ENCODE measurements around the gene TIMM44. TPM values are rescaled to one million over a fixed set of nuclear protein-coding genes. Genes with fewer than 3 reads are reported as not detected.

TIMM44 gene
- total RNA-seq, 1 donor from 2014 or later, result 89.1 TPM

DNA sequence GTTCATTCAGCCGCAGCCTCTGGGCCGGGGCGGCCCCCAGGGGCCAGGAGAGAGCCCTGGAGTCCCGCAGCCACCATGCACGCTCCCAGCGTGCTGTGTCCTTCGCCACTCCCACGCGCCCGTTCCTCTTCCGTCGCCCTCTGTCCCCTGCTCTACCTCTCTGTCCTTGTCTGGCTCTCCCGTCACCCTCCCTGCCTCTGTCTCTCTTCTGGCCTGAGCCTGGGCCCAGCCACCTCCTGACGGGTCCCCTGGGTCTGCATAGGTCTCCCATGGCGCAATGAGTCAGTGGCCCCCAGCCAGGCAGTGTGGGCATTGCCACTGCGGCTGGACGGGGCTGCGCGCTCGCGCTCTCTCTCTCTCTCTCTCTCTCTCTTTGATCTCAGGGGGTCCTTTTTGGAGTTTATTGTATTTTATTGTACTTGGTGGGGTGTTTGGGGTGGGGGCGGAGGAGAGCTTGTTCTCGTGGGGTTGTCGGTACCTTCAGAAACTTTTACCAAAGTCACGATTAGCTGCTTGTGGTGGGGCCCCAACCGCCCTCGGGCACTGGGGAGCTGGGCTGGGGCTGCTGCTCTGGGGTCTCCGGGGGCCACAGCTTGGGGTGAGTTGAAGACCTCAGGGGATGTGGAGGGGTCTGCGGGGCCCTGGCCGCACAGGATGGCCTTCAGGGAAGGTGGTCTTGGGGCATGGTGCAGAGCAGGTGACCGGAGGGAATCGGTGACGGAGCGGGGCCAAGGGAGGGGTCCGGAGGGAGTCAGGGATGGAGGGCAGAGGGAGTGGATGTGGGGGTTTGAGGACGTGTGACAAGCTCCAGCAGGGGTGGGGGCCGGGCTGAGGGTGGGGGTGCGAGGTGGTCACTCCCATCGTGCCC is 30.5 kb downstream of the TIMM44 start:
- H3K27ac ChIP-seq (replicated peaks), result no peak overlapping the region
- peaks cover 39% of the 10 kb centered on the region for H3K27me3 ChIP-seq (ENCODE audit: low read depth)
- DNase-seq, result no peak
- TF ChIP-seq, protein P1, sequence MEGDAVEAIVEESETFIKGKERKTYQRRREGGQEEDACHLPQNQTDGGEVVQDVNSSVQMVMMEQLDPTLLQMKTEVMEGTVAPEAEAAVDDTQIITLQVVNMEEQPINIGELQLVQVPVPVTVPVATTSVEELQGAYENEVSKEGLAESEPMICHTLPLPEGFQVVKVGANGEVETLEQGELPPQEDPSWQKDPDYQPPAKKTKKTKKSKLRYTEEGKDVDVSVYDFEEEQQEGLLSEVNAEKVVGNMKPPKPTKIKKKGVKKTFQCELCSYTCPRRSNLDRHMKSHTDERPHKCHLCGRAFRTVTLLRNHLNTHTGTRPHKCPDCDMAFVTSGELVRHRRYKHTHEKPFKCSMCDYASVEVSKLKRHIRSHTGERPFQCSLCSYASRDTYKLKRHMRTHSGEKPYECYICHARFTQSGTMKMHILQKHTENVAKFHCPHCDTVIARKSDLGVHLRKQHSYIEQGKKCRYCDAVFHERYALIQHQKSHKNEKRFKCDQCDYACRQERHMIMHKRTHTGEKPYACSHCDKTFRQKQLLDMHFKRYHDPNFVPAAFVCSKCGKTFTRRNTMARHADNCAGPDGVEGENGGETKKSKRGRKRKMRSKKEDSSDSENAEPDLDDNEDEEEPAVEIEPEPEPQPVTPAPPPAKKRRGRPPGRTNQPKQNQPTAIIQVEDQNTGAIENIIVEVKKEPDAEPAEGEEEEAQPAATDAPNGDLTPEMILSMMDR (IDR thresholded peaks at IDR 0.05; ENCODE audit: borderline replicate concordance), result no peak
- no peaks in the 10 kb centered on the region for H3K9me3 ChIP-seq (replicated peaks)
- intact Hi-C loops (cut with micrococcal nuclease), result no loop called here
- H3K36me3 ChIP-seq, result peaks cover 48% of the 10 kb centered on the region
- H3K4me3 ChIP-seq, result no peak overlapping the region
- H3K4me1 ChIP-seq, result peaks cover 35% of the 10 kb centered on the region

DNA sequence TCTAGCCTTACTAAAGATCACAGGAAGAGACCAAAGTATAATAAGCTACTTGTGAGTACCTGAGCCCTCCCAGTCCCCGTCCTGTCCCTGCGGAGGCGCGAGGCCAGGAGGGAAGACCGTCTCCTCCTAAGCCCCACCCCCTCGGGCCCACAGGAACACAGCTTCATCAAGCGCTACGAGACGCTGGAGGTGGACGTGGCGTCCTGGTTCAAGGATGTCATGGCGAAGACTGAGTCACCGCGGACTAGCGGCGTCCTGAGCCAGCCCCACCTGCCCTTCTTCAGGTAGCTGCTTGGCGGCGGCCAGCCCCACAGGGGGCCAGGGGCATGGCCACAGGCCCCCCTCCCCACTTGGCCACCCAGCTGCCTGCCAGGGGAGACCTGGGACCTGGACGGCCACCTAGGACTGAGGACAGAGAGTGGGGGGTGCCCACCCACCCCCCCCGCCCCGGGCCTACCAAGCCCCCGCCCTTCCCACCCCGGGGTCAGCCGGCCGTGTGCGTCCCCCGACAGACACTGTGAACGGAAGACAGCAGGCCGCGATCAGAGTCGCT is 31.2 kb downstream of the TIMM44 start:
- Histone ChIP-seq H3K36me3 (peaks cover 52% of the 10 kb centered on the region), H3K4me1 (peaks cover 35% of the 10 kb centered on the region), H3K4me3 (no peak overlapping the region), H3K27me3 (ENCODE audit: low read depth) (peaks cover 32% of the 10 kb centered on the region), H3K27ac (replicated peaks) (no peak overlapping the region), H3K9me3 (replicated peaks) (no peaks in the 10 kb centered on the region)
- DNase-seq, result no peak
- TF ChIP-seq, protein P1 (IDR thresholded peaks at IDR 0.05; ENCODE audit: borderline replicate concordance), result no peak
- intact Hi-C loops (cut with micrococcal nuclease), result no loop called here

DNA sequence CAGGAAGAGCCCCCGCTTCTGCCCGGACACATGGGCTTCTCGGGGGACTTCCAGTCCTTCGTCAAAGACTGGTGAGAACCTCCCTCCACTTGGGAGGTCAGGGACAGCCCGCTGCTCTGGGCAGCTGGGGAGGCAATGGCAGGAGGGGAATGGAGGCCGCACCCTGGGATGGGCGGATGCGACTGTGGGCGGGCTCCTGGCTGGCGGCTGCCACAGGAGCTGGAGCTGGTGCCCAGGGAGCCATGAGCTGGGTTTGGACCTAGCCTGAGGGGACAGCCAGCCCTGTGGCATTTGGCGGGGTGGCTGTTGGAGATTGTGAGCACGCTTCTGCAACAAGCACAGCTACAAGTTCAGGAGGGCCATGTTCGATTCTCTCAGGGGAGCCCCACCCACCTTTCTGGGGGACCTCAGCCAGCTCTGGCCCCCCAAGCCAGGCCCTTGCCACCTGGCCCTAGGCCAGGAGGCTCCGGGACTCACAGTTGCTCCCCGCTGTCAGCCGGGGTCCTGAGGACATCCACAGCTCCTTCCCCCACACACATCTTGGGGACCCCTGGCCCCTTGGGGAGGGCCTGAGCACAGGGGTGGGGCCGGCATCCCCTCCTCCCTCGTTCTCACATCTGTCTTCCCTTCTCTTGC is 31.8 kb downstream of the TIMM44 start:
- H3K4me1 ChIP-seq, result peaks cover 34% of the 10 kb centered on the region
- H3K36me3 ChIP-seq, result peaks cover 54% of the 10 kb centered on the region
- intact Hi-C loops (cut with micrococcal nuclease), result no loop called here
- TF ChIP-seq, protein P1 (IDR thresholded peaks at IDR 0.05; ENCODE audit: borderline replicate concordance), result no peak
- no peaks in the 10 kb centered on the region for H3K9me3 ChIP-seq (replicated peaks)
- DNase-seq, result no peak
- H3K4me3 ChIP-seq, result no peak overlapping the region
- peaks cover 26% of the 10 kb centered on the region for H3K27me3 ChIP-seq (ENCODE audit: low read depth)
- no peak overlapping the region for H3K27ac ChIP-seq (replicated peaks)

DNA sequence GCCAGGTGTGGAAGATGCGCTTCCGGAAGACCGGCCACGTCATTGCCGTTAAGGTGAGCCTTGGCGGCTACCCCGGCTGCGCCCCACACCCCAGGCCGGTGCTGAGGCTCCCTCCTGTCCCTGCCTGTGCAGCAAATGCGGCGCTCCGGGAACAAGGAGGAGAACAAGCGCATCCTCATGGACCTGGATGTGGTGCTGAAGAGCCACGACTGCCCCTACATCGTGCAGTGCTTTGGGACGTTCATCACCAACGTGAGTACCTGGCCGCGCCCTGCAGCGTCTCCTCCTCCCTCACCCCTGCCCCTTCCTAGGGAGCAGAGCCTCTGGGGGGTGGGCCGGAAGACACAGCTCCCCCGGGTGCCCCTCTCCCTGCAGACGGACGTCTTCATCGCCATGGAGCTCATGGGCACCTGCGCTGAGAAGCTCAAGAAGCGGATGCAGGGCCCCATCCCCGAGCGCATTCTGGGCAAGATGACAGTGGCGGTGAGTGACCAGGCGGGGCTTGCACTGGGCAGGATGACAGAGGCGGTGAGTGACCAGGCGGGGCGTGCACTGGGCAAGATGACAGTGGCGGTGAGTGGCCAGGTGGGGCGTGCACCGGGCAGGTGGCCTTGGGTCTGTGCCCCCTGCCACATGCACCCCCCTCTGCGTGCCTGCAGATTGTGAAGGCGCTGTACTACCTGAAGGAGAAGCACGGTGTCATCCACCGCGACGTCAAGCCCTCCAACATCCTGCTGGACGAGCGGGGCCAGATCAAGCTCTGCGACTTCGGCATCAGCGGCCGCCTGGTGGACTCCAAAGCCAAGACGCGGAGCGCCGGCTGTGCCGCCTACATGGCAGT is 32.9 kb downstream of the TIMM44 start:
- H3K4me1 ChIP-seq, result peaks cover 34% of the 10 kb centered on the region
- peaks cover 64% of the 10 kb centered on the region for H3K36me3 ChIP-seq
- DNase-seq, result no peak
- peaks cover 15% of the 10 kb centered on the region for H3K27me3 ChIP-seq (ENCODE audit: low read depth)
- no peaks in the 10 kb centered on the region for H3K9me3 ChIP-seq (replicated peaks)
- TF ChIP-seq, protein P1 (IDR thresholded peaks at IDR 0.05; ENCODE audit: borderline replicate concordance), result no peak
- no peak overlapping the region for H3K4me3 ChIP-seq
- intact Hi-C loops (cut with micrococcal nuclease), result no loop called here
- H3K27ac ChIP-seq (replicated peaks), result no peak overlapping the region

DNA sequence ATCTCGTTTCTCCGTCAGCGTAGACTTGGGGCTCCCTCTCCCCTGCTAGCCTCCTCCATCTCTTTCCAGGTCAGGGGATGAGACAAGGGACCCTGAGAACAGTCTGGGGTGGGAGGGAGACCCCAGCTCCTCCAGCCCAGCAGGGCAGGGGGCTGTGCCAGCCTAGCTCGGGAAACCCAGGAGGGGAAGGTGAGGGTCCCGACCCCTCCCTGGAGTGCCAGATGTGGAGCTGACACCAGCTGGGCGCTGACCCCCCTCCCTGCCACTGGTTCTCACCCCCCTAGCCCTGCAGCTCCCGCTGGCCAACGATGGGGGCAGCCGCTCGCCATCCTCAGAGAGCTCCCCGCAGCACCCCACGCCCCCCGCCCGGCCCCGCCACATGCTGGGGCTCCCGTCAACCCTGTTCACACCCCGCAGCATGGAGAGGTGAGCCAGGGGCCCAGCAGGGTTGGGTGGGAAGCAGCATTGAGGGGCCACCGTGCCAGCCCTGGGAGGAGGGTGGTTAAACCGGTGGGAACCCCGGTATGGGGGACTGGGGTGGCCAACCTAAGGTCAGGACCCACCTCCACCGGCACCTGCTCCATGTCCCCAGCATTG is 33.9 kb downstream of the TIMM44 start:
- Histone ChIP-seq H3K27me3 (ENCODE audit: low read depth) (peaks cover 5% of the 10 kb centered on the region), H3K36me3 (peaks cover 64% of the 10 kb centered on the region), H3K9me3 (replicated peaks) (no peaks in the 10 kb centered on the region), H3K4me1 (peaks cover 42% of the 10 kb centered on the region), H3K4me3 (no peak overlapping the region), H3K27ac (replicated peaks) (no peak overlapping the region)
- DNase-seq, result no peak
- TF ChIP-seq, protein P1 (IDR thresholded peaks at IDR 0.05; ENCODE audit: borderline replicate concordance), result no peak
- intact Hi-C loops (cut with micrococcal nuclease), result no loop called here

All from left ventricle myocardium inferior (tissue), 1 donor.